HepG2 (cell line): Measurements from ENCODE around the gene ETFB.

Source experiments
- ATF7 ChIP-seq, 2 experiments: fragments of 450-650 bp in 1 of 2; sonication (generic) in 1 of 2; formaldehyde crosslinking in 1 of 2; IDR thresholded peaks; 2 replicates each; pipeline versions ENCODE4 v1.4.0 to v1.6.1; 2016 to 2020; ENCODE audit warnings: antibody characterized with exemption in 1 of 2, mild to moderate bottlenecking in 1 of 2, missing genetic modification reagents in 1 of 2
- GLI4 ChIP-seq: sonication (generic); formaldehyde crosslinking; IDR thresholded peaks from 2 replicates; pipeline ENCODE4 v1.5.1; 2020; ENCODE audit warnings: missing genetic modification reagents, mild to moderate bottlenecking, moderate library complexity, borderline replicate concordance
- MYC ChIP-seq: sonication (generic); formaldehyde crosslinking; IDR thresholded peaks from 2 replicates; pipeline ENCODE4 v1.9.0; 2021; ENCODE audit warnings: missing genetic modification reagents, borderline replicate concordance
- TARDBP ChIP-seq: sonication (generic); formaldehyde crosslinking; IDR thresholded peaks from 2 replicates; pipeline ENCODE4 v1.8.0; 2022; ENCODE audit warnings: mild to moderate bottlenecking, missing genetic modification reagents
- XBP1 ChIP-seq: sonication (generic); formaldehyde crosslinking; IDR thresholded peaks from 2 replicates; pipeline ENCODE4 v1.5.0; 2020; ENCODE audit warnings: missing genetic modification reagents
- YY1 ChIP-seq: IDR thresholded peaks from 2 replicates; pipeline ENCODE4 v1.6.1; 2011; ENCODE audit warnings: low read length, low read depth, moderate library complexity, mild to moderate bottlenecking; ENCODE audit not compliant: insufficient read depth, insufficient replicate concordance
- TF ChIP-seq, protein P1 (sequence below): sonication (generic); formaldehyde crosslinking; IDR thresholded peaks from 2 replicates; pipeline ENCODE4 v1.9.0; 2021; ENCODE audit warnings: missing genetic modification reagents, borderline replicate concordance
- TF ChIP-seq, protein P2 (sequence below): sonication (generic); formaldehyde crosslinking; IDR thresholded peaks from 2 replicates; pipeline ENCODE4 v1.4.0; 2020; ENCODE audit warnings: missing genetic modification reagents
- TF ChIP-seq, protein P3 (sequence below): sonication (generic); formaldehyde crosslinking; IDR thresholded peaks from 2 replicates; pipeline ENCODE4 v1.8.1; 2023; ENCODE audit warnings: missing genetic modification reagents, inconsistent platforms, borderline replicate concordance
- TF ChIP-seq, protein P4 (sequence below): sonication (generic); formaldehyde crosslinking; IDR thresholded peaks from 2 replicates; pipeline ENCODE4 v1.5.1; 2020; ENCODE audit warnings: missing genetic modification reagents, mild to moderate bottlenecking, borderline replicate concordance
- TF ChIP-seq, protein P5 (sequence below): sonication (generic); formaldehyde crosslinking; IDR thresholded peaks from 2 replicates; pipeline ENCODE4 v1.5.0; 2020; ENCODE audit warnings: mild to moderate bottlenecking, missing genetic modification reagents, moderate library complexity

DNA sequence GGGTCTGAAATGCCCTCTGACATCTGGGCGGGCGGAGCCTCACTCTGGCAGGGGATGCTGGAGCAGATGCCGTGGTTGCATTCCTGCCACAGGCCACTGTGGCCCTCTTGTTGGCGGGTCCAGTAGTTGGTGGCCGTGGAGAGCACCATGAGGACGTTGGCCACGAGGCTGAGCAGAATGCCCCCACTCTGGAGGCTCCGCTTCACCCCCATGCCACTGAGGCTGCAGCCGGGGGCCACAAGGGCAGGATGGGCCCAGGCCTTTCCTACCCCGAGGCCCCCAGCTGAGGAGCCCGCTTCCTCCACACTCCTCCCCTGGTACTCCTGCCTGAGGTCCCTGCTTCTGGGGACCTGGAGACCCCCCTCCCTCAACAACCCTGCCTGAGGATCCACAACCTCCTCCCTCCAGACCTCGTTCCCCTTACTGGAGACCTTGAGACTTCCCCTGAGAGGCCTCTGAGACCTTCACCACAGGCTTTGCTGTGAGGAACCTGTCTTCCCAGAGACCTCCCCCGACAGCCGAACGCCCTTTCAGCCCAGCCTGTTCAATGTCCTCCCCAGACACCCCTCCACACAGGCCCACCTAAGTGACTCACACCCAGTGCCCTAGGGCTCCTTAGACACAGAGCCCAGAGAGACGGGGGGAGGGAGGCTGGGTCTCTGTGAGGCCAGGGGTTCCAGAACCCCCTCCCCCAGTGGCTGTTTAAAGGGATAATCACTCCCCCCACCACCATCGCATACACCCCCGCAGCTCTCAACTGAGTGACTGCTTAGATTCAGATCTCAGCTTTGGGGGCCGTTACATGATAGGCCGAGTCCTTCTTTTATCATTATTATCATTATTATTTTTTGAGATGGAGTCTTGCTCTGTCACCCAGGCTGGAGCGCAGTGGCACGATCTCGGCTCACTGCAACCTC, 2.4 kb upstream of the ETFB start, which contains the start of gene CLDND2:
- TF ChIP-seq, protein P1, sequence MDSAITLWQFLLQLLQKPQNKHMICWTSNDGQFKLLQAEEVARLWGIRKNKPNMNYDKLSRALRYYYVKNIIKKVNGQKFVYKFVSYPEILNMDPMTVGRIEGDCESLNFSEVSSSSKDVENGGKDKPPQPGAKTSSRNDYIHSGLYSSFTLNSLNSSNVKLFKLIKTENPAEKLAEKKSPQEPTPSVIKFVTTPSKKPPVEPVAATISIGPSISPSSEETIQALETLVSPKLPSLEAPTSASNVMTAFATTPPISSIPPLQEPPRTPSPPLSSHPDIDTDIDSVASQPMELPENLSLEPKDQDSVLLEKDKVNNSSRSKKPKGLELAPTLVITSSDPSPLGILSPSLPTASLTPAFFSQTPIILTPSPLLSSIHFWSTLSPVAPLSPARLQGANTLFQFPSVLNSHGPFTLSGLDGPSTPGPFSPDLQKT (CRISPR knock-in tag), result no peak
- TF ChIP-seq TARDBP (CRISPR knock-in tag) (no peak), MYC (CRISPR knock-in tag) (no peak; the same call in 1 of the 2 replicates), ATF7 (IDR thresholded peaks at IDR 0.05) (no peak), ATF7 (CRISPR knock-in tag; IDR thresholded peaks at IDR 0.05) (no peak), XBP1 (CRISPR knock-in tag) (no peak), GLI4 (CRISPR knock-in tag) (no peak), YY1 (no peak)
- TF ChIP-seq, protein P2, sequence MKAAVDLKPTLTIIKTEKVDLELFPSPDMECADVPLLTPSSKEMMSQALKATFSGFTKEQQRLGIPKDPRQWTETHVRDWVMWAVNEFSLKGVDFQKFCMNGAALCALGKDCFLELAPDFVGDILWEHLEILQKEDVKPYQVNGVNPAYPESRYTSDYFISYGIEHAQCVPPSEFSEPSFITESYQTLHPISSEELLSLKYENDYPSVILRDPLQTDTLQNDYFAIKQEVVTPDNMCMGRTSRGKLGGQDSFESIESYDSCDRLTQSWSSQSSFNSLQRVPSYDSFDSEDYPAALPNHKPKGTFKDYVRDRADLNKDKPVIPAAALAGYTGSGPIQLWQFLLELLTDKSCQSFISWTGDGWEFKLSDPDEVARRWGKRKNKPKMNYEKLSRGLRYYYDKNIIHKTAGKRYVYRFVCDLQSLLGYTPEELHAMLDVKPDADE (CRISPR knock-in tag), result no peak
- TF ChIP-seq, protein P3, sequence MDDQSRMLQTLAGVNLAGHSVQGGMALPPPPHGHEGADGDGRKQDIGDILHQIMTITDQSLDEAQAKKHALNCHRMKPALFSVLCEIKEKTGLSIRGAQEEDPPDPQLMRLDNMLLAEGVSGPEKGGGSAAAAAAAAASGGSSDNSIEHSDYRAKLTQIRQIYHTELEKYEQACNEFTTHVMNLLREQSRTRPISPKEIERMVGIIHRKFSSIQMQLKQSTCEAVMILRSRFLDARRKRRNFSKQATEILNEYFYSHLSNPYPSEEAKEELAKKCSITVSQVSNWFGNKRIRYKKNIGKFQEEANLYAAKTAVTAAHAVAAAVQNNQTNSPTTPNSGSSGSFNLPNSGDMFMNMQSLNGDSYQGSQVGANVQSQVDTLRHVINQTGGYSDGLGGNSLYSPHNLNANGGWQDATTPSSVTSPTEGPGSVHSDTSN (CRISPR knock-in tag), result 0 out of 2 replicates have a peak, but pooled peaks have one; percentile 9
- TF ChIP-seq, protein P4, sequence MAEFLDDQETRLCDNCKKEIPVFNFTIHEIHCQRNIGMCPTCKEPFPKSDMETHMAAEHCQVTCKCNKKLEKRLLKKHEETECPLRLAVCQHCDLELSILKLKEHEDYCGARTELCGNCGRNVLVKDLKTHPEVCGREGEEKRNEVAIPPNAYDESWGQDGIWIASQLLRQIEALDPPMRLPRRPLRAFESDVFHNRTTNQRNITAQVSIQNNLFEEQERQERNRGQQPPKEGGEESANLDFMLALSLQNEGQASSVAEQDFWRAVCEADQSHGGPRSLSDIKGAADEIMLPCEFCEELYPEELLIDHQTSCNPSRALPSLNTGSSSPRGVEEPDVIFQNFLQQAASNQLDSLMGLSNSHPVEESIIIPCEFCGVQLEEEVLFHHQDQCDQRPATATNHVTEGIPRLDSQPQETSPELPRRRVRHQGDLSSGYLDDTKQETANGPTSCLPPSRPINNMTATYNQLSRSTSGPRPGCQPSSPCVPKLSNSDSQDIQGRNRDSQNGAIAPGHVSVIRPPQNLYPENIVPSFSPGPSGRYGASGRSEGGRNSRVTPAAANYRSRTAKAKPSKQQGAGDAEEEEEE (CRISPR knock-in tag), result no peak
- TF ChIP-seq, protein P5, sequence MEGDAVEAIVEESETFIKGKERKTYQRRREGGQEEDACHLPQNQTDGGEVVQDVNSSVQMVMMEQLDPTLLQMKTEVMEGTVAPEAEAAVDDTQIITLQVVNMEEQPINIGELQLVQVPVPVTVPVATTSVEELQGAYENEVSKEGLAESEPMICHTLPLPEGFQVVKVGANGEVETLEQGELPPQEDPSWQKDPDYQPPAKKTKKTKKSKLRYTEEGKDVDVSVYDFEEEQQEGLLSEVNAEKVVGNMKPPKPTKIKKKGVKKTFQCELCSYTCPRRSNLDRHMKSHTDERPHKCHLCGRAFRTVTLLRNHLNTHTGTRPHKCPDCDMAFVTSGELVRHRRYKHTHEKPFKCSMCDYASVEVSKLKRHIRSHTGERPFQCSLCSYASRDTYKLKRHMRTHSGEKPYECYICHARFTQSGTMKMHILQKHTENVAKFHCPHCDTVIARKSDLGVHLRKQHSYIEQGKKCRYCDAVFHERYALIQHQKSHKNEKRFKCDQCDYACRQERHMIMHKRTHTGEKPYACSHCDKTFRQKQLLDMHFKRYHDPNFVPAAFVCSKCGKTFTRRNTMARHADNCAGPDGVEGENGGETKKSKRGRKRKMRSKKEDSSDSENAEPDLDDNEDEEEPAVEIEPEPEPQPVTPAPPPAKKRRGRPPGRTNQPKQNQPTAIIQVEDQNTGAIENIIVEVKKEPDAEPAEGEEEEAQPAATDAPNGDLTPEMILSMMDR (CRISPR knock-in tag), result no peak
